Measurements from ENCODE around the gene SOX11.

GRCh38 chr2:5742126-5742525 is 49.9 kb downstream of the SOX11 start:
- no peak for TF ChIP-seq GATA3 (IDR thresholded peaks at IDR 0.05; ENCODE audit: low read depth, low read length)
- no peak for TF ChIP-seq GATA2 (IDR thresholded peaks at IDR 0.05; ENCODE audit: low read depth, low read length)
